K562 (cell line): ENCODE measurements around the gene ITGAX. TPM values are rescaled to one million over a fixed set of nuclear protein-coding genes. Genes with fewer than 3 reads are reported as not detected.

Experiments used
- ATAC-seq: fragments of 200-7000 bp; cut with Tn5 transposase; 3 replicates; pipeline ENCODE4 v1.9.1; 2020; ENCODE audit warnings: moderate library complexity
- BruUV-seq: library from RNA; stranded (reverse); fragments of 400-500 nt; replicated peaks from 2 replicates; lab custom pipeline; 2021; lab: Mats Ljungman, UMichigan
- CTCF ChIA-PET: fragments of 300-600 bp; formaldehyde crosslinking; extraction: SDS; loops from one replicate; lab custom pipeline; 2021; ENCODE audit warnings: low intra/inter-chr PET ratio; lab: Yijun Ruan, JAX
- POLR2A ChIA-PET: fragments of 300-600, 350-650 bp; sonication (Branson Sonifier 250); formaldehyde crosslinking; extraction: SDS; loops from one replicate; lab custom pipeline; 2021; ENCODE audit warnings: antibody characterized with exemption, inconsistent platforms; lab: Yijun Ruan, JAX
- DNase-seq, 4 experiments: peaks; one replicate each; pipeline versions ENCODE4 v3.0.0 to v3.0.0-alpha.2; 2011 to 2018; ENCODE audit warnings: low spot score in 3 of 4, mixed read lengths in 3 of 4; ENCODE audit errors: extremely low read depth in 1 of 4
- FAIRE-seq: peaks from 2 replicates; lab custom pipeline; 2011; peaks lifted over from hg19 to GRCh38; lab: Jason Lieb, UNC
- H2AFZ ChIP-seq: 2 replicates; pipeline ENCODE4 v1.6.0; 2011; ENCODE audit warnings: low read depth, low read length, control low read depth, inconsistent platforms
- H3K27ac ChIP-seq: fragments of 200-600 bp; 3 replicates; pipeline ENCODE4 v1.8.0; 2011; ENCODE audit warnings: low read depth, mild to moderate bottlenecking, control low read depth, inconsistent platforms, low read length, moderate library complexity, mixed read lengths; ENCODE audit errors: extremely low read depth
- H3K27me3 ChIP-seq, 2 experiments: fragments of 300-600 bp in 1 of 2; 2 replicates in 1 of 2; 3 replicates in 1 of 2; pipeline versions ENCODE4 v1.6.0 to v1.8.0; 2011; ENCODE audit warnings: inconsistent platforms in 2 of 2, low read length in 2 of 2, mild to moderate bottlenecking in 1 of 2, mixed read lengths in 1 of 2, moderate library complexity in 1 of 2; ENCODE audit not compliant: control insufficient read depth in 2 of 2, insufficient read depth in 2 of 2
- H3K36me3 ChIP-seq: fragments of 300-600 bp; 3 replicates; pipeline ENCODE4 v1.8.0; 2011; ENCODE audit warnings: mild to moderate bottlenecking, low read length, inconsistent platforms; ENCODE audit not compliant: control insufficient read depth, insufficient read depth
- H3K4me1 ChIP-seq, 2 experiments: fragments of 200-600 bp in 1 of 2; replicated peaks in 1 of 2; 2 replicates in 1 of 2; 3 replicates in 1 of 2; pipeline versions ENCODE4 v1.5.1 to v1.8.0; 2011; ENCODE audit warnings: inconsistent platforms in 2 of 2, low read length in 2 of 2, mild to moderate bottlenecking in 1 of 2, mixed read lengths in 1 of 2, moderate library complexity in 1 of 2; ENCODE audit not compliant: control insufficient read depth in 2 of 2, insufficient read depth in 2 of 2
- H3K4me2 ChIP-seq: 2 replicates; pipeline ENCODE4 v1.6.1; 2011; ENCODE audit warnings: low read length, control low read depth, inconsistent platforms, mixed read lengths; ENCODE audit not compliant: insufficient read depth
- H3K4me3 ChIP-seq: fragments of 200-600 bp; sonication (generic), shearing (Covaris generic); 2 replicates; pipeline ENCODE4 v1.5.1; 2016; ENCODE audit warnings: control low read depth, inconsistent platforms
- H3K79me2 ChIP-seq: fragments of 200-600 bp; 3 replicates; pipeline ENCODE4 v1.8.0; 2011; ENCODE audit warnings: low read length, inconsistent platforms; ENCODE audit not compliant: control insufficient read depth, insufficient read depth
- H3K9ac ChIP-seq, 2 experiments: 2 replicates each; pipeline versions ENCODE4 v1.6.0 to v1.6.1; 2011; ENCODE audit warnings: low read depth in 2 of 2, low read length in 2 of 2, control low read depth in 1 of 2, inconsistent platforms in 1 of 2, mild to moderate bottlenecking in 1 of 2, mixed read lengths in 1 of 2; ENCODE audit not compliant: insufficient read depth in 1 of 2
- H3K9me1 ChIP-seq: one replicate; pipeline ENCODE4 v1.6.0; 2011; ENCODE audit warnings: inconsistent platforms, mild to moderate bottlenecking, low read length, moderate library complexity; ENCODE audit not compliant: control insufficient read depth, insufficient read depth
- H3K9me3 ChIP-seq: replicated peaks from 2 replicates; pipeline ENCODE4 v1.5.1; 2011; ENCODE audit warnings: low read depth, low read length, inconsistent platforms; ENCODE audit not compliant: control insufficient read depth, insufficient read depth
- H4K20me1 ChIP-seq: replicated peaks from 2 replicates; pipeline ENCODE4 v1.6.1; 2011; ENCODE audit warnings: low read length, inconsistent platforms, mixed read lengths; ENCODE audit not compliant: control insufficient read depth, insufficient read depth
- FOXA1 ChIP-seq: fragments of 450-650 bp; IDR thresholded peaks from 2 replicates; pipeline ENCODE4 v1.6.1; 2016; ENCODE audit warnings: mild to moderate bottlenecking, borderline replicate concordance
- RBM22 ChIP-seq: fragments of 200-400 bp; formaldehyde crosslinking; IDR thresholded peaks from 2 replicates; pipeline ENCODE4 v1.6.1; 2018; ENCODE audit warnings: low read length, low read depth; ENCODE audit not compliant: poor library complexity, severe bottlenecking
- SMARCC2 ChIP-seq: fragments of 450-650 bp; IDR thresholded peaks from 2 replicates; pipeline ENCODE4 v1.6.1; 2017; ENCODE audit warnings: antibody characterized with exemption, moderate library complexity, mild to moderate bottlenecking, low read depth
- TEAD2 ChIP-seq: fragments of 450-650 bp; IDR thresholded peaks from 2 replicates; pipeline ENCODE4 v1.6.1; 2016; ENCODE audit warnings: missing genetic modification characterization, control low read depth, missing compliant biosample characterization
- ZNF347 ChIP-seq: fragments of 450-650 bp; formaldehyde crosslinking; IDR thresholded peaks from 2 replicates; pipeline ENCODE4 v1.4.0; 2020; ENCODE audit warnings: low read depth, mild to moderate bottlenecking, moderate library complexity
- ZNF644 ChIP-seq: fragments of 200-800 bp; sonication (Bioruptor generic); IDR thresholded peaks from 2 replicates; pipeline ENCODE4 v1.6.1; 2016; ENCODE audit warnings: low read depth, missing genetic modification characterization, missing compliant biosample characterization
- whole genome bisulfite sequencing: fragments of 100-300 bp; shearing (Covaris generic); methylation state at CpG from one replicate; pipeline ENCODE4 v1.1.6; 2016; ENCODE audit warnings: low coverage, mixed read lengths; ENCODE audit not compliant: insufficient coverage; ENCODE audit errors: missing lambda C conversion rate; 5-methylcytosine and 5-hydroxymethylcytosine counted together
- in situ Hi-C: fragments of 300-500 bp; cut with MboI; formaldehyde crosslinking; loops from 4 replicates; pipeline ENCODE4 v1.15.0; 2018; ENCODE audit warnings: inconsistent platforms, mixed read lengths
- intact Hi-C: fragments of 100-400 bp; cut with micrococcal nuclease; formaldehyde crosslinking; loops from 2 replicates; pipeline ENCODE4 v1.14.2; 2022
- polyA plus RNA-seq, 8 experiments: library from polyadenylated mRNA; depleted of rRNA in 4 of 8; stranded (reverse) in 5 of 8; unstranded in 3 of 8; fragments of >200 nt; fragmentation: Nextera tagmentation in 2 of 8; fragmentation: Illumina TruSeq in 1 of 8; extraction: Ambion mirVana in 2 of 8; extraction: Trizol in 1 of 8; gene quantifications; 2 replicates each; pipeline versions ENCODE4 v1.2.1 to v1.2.3, GENCODE V29; 2011 to 2014; ENCODE audit warnings: inconsistent platforms in 1 of 8, missing spikeins in 1 of 8
- total RNA-seq, 7 experiments: library from RNA; depleted of rRNA in 6 of 7; stranded (reverse); fragments of >200 nt in 6 of 7; fragmentation: Illumina TruSeq in 2 of 7; extraction: Trizol in 2 of 7; gene quantifications; 2 replicates each; pipeline versions ENCODE4 v1.2.1 to v1.2.3, GENCODE V29; 2011 to 2021; ENCODE audit warnings: low replicate concordance in 1 of 7

ITGAX gene
- total and polyA plus RNA-seq, 9 of the 15 experiments (the other 6 are each of a cell fraction or from before 2014, with no cell fraction given) = 0.03 to 0.58 (median 0.14) TPM

DNA sequence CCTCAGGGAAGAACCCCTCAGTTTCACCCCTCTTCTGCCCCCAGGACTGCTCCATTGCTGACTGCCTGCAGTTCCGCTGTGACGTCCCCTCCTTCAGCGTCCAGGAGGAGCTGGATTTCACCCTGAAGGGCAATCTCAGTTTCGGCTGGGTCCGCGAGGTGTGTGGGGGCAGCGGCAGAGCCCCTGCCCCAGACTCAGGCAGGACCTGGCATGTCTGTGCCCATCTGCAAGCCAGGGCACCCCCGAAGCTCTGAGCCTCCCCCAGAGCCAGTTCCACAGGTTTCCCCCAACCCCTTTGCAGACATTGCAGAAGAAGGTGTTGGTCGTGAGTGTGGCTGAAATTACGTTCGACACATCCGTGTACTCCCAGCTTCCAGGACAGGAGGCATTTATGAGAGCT is 68.8 kb downstream of the ITGAX start:
- no peak for ATAC-seq
- Histone ChIP-seq H3K36me3 (no peaks in the 10 kb centered on the region), H3K27ac (no peak overlapping the region), H4K20me1 (no peaks in the 10 kb centered on the region; the same call in 1 of the 2 replicates), H3K4me1 (peaks cover 0 to 13% of the 10 kb centered on the region in 2 experiments; a peak in 2 of 5 replicates), H3K9me1 (no peaks in the 10 kb centered on the region), H3K27me3 (peaks cover 17 to 44% of the 10 kb centered on the region in 2 experiments; a peak in 4 of 5 replicates), H3K4me3 (no peak overlapping the region), H2AFZ (no peak overlapping the region), H3K9me3 (no peaks in the 10 kb centered on the region), H3K4me2 (no peak overlapping the region), H3K79me2 (no peaks in the 10 kb centered on the region), H3K9ac (no peak overlapping the region; a peak in 1 of 4 replicates)
- TF ChIP-seq ZNF347 (no peak), RBM22 (no peak), SMARCC2 (no peak), ZNF644 (tag) (no peak), TEAD2 (tag) (no peak), FOXA1 (no peak)
- ChIA-PET POLR2A (interaction anchor here (0.6 kb wide), 2 partner anchors 36 to 243 kb away, joined by 3 to 4 read pairs; no protein-coding TSS in a partner anchor), CTCF (no interaction called here)
- DNase-seq = no peak
- 8% methylated on average over 10 of the region's 12 CpGs for WGBS
- in situ Hi-C loops (no loop called here), intact Hi-C loops (no loop called here)
- no peak for FAIRE-seq
- no TSS peak for BruUV-seq
